Esophagus squamous epithelium (tissue), 5 donors: Measurements from ENCODE around the gene ARHGAP23. TPM values are rescaled to one million over a fixed set of nuclear protein-coding genes. Genes with fewer than 3 reads are reported as not detected.
A peak's percentile ranks its signal among the peaks of the same experiment; 100 is the strongest.

Source experiments
- DNase-seq: peaks from one replicate; lab custom pipeline; 2025; lab: John Stamatoyannopoulos, UW
- H3K27ac ChIP-seq, 4 donors: fragments of 200-600 bp; sonication (generic); one replicate each; pipeline ENCODE4 v1.5.1; 2016 to 2019; ENCODE audit warnings: mild to moderate bottlenecking in 1 of 4
- H3K27me3 ChIP-seq, 4 donors: fragments of 200-600 bp; sonication (generic); 1 replicate in 3 of 4; 2 replicates in 1 of 4; pipeline versions ENCODE4 v1.5.1 to v1.6.0; 2017 to 2021; ENCODE audit warnings: antibody characterized with exemption in 1 of 4
- H3K36me3 ChIP-seq, 3 donors: fragments of 200-600 bp; sonication (generic); one replicate each; pipeline ENCODE4 v1.5.1; 2016 to 2019
- H3K4me1 ChIP-seq, 3 donors: fragments of 200-600 bp; sonication (generic); one replicate each; pipeline ENCODE4 v1.5.1; 2017 to 2019
- H3K4me3 ChIP-seq, 4 donors: fragments of 200-600 bp; sonication (generic); 1 replicate in 3 of 4; 2 replicates in 1 of 4; pipeline ENCODE4 v1.5.1; 2016 to 2019; ENCODE audit warnings: mild to moderate bottlenecking in 2 of 4, moderate library complexity in 1 of 4
- H3K9me3 ChIP-seq, 3 donors: fragments of 200-600 bp; sonication (generic); one replicate each; pipeline ENCODE4 v1.5.1; 2016 to 2019
- POLR2A ChIP-seq, 4 donors: fragments of 450-650 bp; IDR thresholded peaks; one replicate each; pipeline ENCODE4 v1.6.1; 2017; ENCODE audit warnings: antibody characterized with exemption in 4 of 4, mild to moderate bottlenecking in 4 of 4, moderate library complexity in 3 of 4
- WGBS, 2 donors: methylation state at CpG; one replicate each; pipeline ENCODE4 v1.1.5; 2018; 5-methylcytosine and 5-hydroxymethylcytosine counted together
- intact Hi-C: fragments of 100-400 bp; cut with DNase I; formaldehyde crosslinking; loops from one replicate; pipeline ENCODE4 v1.15.0; 2022
- total RNA-seq, 4 donors: library from RNA; depleted of rRNA; stranded (reverse); fragments of >200 nt; gene quantifications; one replicate each; pipeline ENCODE4 v1.1.0, GENCODE V29; 2016
- TF ChIP-seq, protein P1 (sequence below), 6 experiments: fragments of 450-650 bp in 4 of 6; fragments of 200-600 bp in 2 of 6; sonication (generic) in 2 of 6; IDR thresholded peaks; one replicate each; pipeline ENCODE4 v1.5.1; 2016 to 2019; ENCODE audit warnings: antibody characterized with exemption in 6 of 6, mild to moderate bottlenecking in 4 of 6, moderate library complexity in 4 of 6
- donor health status: DM: yes; HTN: yes; CAD: no.

ARHGAP23 gene
- total RNA-seq, 4 donors from 2014 or later: 75.3 to 180 (median 102) TPM

DNA sequence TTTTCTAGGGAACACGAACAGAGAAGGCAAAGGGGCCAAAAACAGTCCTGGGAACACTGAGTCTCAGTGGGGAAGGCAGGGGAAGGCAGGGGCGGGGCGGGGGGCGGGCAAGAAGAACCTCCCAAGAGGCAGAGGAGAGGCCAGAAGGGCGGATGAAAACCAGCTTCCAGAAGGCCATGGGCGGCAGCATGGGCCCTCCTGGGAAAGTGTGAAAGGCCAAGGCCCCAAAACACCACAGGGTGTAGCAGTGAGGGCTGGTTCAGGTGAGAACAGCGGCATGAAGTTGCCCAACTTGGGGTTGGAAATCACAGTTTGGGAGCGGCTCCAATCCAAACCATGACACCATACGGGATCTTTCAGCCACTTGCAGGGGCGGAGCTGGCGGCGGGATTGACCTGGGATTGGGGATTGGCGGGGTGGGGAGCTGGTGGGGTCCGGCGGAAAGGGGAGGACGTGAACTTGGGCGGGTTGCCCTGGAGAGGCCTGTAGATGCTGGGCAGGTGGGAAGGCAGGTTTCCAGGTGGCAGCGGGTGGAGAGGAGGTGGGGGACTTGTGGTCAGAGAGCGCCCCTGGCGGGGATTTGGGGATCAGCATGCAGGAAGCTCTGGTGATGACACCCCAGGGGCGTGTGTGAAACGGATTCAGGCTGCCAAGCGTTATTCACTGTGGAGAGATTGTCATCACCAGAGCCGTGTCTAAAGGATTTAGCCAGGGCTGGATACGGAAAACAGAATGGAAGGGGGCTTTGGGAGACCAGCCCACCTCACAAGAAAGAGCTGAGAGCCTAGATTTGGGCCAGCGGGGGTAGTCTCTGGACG, 80.9 kb downstream of the ARHGAP23 start:
- Histone ChIP-seq H3K4me3 (peak overlapping the region in 2 of 4 donors; percentile 33 to 45), H3K27ac (peak overlapping the region in 3 of 4 donors; percentile 16 to 44 (median 36)), H3K36me3 (peaks cover 7 to 56% (median 13%) of the 10 kb centered on the region in 3 donors), H3K4me1 (peaks cover 3 to 35% (median 22%) of the 10 kb centered on the region in 3 donors), H3K9me3 (no peaks in the 10 kb centered on the region), H3K27me3 (peaks cover 0 to 26% (median 0%) of the 10 kb centered on the region in 4 donors)
- TF ChIP-seq, protein P1, sequence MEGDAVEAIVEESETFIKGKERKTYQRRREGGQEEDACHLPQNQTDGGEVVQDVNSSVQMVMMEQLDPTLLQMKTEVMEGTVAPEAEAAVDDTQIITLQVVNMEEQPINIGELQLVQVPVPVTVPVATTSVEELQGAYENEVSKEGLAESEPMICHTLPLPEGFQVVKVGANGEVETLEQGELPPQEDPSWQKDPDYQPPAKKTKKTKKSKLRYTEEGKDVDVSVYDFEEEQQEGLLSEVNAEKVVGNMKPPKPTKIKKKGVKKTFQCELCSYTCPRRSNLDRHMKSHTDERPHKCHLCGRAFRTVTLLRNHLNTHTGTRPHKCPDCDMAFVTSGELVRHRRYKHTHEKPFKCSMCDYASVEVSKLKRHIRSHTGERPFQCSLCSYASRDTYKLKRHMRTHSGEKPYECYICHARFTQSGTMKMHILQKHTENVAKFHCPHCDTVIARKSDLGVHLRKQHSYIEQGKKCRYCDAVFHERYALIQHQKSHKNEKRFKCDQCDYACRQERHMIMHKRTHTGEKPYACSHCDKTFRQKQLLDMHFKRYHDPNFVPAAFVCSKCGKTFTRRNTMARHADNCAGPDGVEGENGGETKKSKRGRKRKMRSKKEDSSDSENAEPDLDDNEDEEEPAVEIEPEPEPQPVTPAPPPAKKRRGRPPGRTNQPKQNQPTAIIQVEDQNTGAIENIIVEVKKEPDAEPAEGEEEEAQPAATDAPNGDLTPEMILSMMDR (IDR thresholded peaks at IDR 0.05): peak in 5 of 6 experiments; percentile 27 to 66 (median 52)
- TF ChIP-seq POLR2A (IDR thresholded peaks at IDR 0.05): no peak
- 55 to 65% methylated on average over 21 to 25 of the region's 27 CpGs for WGBS, 2 donors
- DNase-seq: no peak
- intact Hi-C loops: no loop called here

DNA sequence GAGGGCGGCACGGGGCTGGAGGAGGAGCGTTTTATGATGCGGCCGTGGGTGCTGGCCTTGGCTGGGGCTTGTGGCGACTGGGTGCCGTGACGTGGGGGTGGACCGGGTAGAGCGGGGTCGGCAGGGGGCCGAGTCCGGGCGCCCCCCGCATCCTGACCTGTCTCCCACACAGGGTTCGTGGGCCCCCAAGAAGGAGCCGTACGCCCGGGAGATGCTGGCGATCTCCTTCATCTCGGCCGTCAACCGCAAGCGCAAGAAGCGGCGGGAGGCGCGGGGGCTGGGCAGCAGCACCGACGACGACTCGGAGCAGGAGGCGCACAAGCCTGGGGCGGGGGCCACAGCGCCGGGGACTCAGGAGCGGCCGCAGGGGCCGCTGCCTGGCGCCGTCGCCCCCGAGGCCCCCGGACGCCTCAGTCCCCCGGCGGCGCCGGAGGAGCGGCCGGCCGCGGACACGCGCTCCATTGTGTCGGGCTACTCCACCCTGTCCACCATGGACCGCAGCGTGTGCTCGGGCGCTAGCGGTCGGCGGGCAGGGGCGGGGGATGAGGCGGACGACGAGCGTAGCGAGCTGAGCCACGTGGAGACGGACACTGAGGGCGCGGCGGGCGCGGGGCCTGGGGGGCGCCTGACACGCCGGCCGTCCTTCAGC, 81.6 kb downstream of the ARHGAP23 start:
- Histone ChIP-seq H3K4me1 (peaks cover 3 to 35% (median 22%) of the 10 kb centered on the region in 3 donors), H3K27ac (peak overlapping the region in 2 of 4 donors; percentile 36 to 44), H3K36me3 (peaks cover 7 to 50% (median 13%) of the 10 kb centered on the region in 3 donors), H3K4me3 (peak overlapping the region in 2 of 4 donors; percentile 33 to 45), H3K9me3 (no peaks in the 10 kb centered on the region), H3K27me3 (peaks cover 0 to 26% (median 0%) of the 10 kb centered on the region in 4 donors)
- no peak for DNase-seq
- intact Hi-C loops: no loop called here
- TF ChIP-seq, protein P1 (IDR thresholded peaks at IDR 0.05): no peak
- TF ChIP-seq POLR2A (IDR thresholded peaks at IDR 0.05): no peak
- 53 to 72% methylated on average over 3 to 10 of the region's 80 CpGs for WGBS, 2 donors

DNA sequence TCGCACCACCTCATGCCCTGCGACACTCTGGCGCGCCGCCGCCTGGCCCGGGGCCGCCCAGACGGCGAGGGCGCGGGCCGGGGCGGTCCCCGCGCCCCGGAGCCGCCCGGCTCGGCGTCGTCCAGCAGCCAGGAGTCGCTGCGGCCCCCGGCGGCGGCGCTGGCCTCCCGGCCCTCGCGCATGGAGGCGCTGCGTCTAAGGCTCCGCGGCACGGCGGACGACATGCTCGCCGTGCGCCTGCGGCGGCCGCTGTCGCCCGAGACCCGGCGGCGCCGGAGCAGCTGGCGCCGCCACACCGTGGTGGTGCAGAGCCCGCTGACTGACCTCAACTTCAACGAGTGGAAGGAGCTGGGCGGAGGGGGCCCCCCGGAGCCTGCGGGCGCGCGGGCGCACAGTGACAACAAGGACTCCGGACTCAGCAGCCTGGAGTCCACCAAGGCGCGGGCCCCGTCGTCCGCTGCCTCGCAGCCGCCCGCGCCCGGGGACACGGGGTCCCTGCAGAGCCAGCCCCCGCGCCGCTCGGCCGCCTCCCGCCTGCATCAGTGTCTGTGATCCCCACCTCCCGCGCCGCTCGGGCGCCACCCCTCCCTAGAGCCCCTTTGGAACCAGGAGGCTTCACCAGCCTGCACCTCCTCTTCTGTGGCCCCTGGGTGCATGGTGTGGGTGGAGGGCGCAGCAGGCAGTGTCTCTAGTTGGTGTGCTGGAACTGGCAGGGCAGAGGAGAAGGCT, 82.3 kb downstream of the ARHGAP23 start:
- intact Hi-C loops: no loop called here
- Histone ChIP-seq H3K36me3 (peaks cover 7 to 44% (median 13%) of the 10 kb centered on the region in 3 donors), H3K4me3 (peak overlapping the region in 2 of 4 donors; percentile 33 to 45), H3K27ac (no peak overlapping the region), H3K27me3 (peaks cover 0 to 26% (median 0%) of the 10 kb centered on the region in 4 donors), H3K9me3 (no peaks in the 10 kb centered on the region), H3K4me1 (peaks cover 3 to 35% (median 22%) of the 10 kb centered on the region in 3 donors)
- WGBS, 2 donors: 80% methylated on average over 1 of the region's 86 CpGs; no CpG with 5 or more reads in 1 of the 2 donors
- no peak for DNase-seq
- TF ChIP-seq POLR2A (IDR thresholded peaks at IDR 0.05): no peak
- TF ChIP-seq, protein P1 (IDR thresholded peaks at IDR 0.05): no peak

DNA sequence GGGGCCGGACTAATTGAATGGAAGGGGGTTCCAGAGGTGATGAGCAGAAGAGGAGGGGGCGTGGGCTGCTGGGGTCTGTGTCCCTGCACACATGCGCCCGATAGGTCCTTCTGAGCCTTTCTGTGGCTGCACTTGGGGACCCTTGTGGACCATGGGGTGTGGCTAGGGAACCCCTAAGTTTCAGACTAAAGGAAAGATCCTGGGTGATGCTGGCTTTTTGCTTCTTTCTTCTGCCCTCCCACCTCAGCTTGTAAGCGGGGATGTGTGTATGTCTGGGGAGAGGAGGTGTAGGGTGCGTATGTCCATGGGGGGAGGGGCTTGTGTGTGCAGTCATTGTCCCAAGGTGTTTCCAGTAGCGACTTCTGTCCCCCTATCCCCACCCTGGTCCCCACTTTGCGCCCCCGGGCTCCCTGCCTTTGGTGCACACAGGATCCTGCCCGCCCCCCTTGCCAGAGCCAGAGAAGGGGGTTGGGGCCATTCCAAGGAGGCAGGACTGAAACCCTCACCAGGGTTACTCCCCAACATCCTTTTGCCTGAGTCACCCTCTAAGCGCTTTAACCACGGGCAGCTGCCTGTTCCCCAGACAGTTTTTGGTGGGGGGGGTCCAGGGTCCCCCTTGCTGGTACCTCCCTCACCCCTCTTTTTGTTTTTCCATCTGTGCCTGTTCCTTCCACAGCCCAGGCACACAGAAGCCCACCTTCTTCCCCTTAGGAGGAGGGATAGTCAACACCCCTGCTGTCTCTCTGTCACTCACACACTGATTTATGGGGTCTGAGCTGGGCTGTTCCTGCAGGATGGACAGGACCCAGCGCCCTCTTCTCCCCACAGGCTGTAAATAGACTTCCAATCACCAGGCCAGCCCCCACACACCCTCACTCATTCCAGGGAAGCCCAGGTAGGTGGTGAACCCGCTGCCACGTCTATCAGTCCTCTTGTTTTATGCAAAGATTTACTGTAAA, 83.2 kb downstream of the ARHGAP23 start:
- Histone ChIP-seq H3K9me3 (no peaks in the 10 kb centered on the region), H3K27ac (no peak overlapping the region), H3K27me3 (peaks cover 0 to 26% (median 0%) of the 10 kb centered on the region in 4 donors), H3K4me1 (peaks cover 3 to 35% (median 22%) of the 10 kb centered on the region in 3 donors), H3K4me3 (no peak overlapping the region), H3K36me3 (peaks cover 5 to 35% (median 7%) of the 10 kb centered on the region in 3 donors)
- no peak for DNase-seq
- TF ChIP-seq, protein P1 (IDR thresholded peaks at IDR 0.05): no peak
- no peak for TF ChIP-seq POLR2A (IDR thresholded peaks at IDR 0.05)
- WGBS, 2 donors: 66 to 82% methylated on average over 8 to 10 of the region's 15 CpGs
- intact Hi-C loops: no loop called here
